SW480 (cell line): ENCODE data around the gene GLIS2.

Experiments
- DNase-seq: peaks from one replicate; pipeline ENCODE4 v3.0.0-alpha.2; 2016; ENCODE audit warnings: low spot score

Gene GLIS2

GRCh38 chr16:4371357-4372000 lies 55.6 kb downstream of the GLIS2 start, which contains the start of gene VASN:
Gene VASN, plus strand, starts transcription at chr16:4371848. Its CDS starts 9,030 bp downstream, at chr16:4380878.
- peak; percentile 59 for DNase-seq

- DNase-seq = no peak
These were observed 56.2 kb downstream of the GLIS2 start for GRCh38 chr16:4372001-4372577.

GRCh38 chr16:4372578-4373355 lies 56.9 kb downstream of the GLIS2 start:
- DNase-seq = no peak

DNA sequence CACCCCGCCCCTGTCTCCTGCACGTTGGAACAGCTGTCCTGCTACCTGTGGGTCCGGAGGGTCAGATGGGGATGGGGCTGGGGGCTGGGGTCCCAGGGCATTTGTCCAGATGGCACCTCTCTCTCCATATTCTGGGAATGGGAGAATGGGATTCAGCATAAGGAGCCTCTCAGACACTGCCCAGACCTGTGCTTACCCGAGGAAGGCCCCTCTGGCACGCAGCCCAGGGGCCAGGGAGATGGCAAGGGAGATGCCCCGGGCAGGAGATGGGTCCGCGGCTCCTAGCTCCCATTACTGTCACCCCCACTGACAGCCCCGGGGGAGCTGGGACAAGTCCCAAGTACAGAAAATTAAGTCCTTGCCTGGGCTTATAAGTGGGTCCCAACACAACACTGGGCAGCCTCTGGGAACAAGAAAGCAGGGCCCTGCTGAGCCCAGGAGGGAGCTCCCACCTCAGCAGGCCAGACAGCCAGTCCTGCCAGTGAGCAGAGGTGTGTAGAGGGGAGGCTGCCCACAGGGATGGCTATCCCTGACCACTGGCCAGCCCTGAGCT lies 57.6 kb downstream of the GLIS2 start:
- no peak for DNase-seq

DNA sequence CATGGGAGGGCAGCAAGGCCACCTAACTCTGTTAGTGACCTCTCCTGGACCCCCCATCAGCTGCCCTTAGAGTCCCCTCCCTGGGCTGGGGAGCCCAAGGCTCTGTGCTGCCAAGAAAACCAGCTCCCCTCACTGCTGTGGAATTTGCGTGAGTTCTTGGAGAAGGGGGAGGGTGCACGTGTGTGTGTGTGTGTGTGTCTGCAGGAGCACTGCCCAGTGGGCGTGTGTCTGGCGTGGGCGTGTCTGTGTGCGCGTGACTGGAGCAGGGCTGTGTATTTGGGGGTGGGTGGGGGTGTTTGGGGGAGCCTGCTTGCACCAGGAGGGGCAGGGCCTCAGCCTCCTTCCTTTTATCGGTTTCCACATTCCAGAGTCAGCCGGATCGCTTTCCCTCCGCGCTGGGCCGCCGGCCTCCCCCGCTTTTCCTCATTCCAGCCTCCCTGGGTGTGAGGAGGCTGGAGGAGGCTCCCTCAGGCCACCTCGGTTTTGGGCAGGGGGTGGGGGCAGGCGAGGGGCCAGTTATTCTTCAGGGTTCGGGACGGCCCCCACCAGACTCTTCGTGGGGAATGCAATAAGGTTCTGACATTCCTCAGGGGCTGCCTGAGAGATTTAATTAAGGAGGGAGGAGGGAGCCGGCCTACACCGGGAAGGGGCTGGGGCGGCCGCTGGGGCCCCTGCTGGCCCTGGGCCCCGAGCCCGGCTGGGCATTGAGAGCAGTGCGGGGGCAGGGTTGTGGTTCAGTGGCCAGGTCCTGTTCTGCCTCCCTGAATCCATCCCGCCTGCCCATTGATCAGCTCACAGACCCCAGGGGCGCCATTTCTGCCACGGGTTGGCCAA lies 58.3 kb downstream of the GLIS2 start:
- no peak for DNase-seq

DNA sequence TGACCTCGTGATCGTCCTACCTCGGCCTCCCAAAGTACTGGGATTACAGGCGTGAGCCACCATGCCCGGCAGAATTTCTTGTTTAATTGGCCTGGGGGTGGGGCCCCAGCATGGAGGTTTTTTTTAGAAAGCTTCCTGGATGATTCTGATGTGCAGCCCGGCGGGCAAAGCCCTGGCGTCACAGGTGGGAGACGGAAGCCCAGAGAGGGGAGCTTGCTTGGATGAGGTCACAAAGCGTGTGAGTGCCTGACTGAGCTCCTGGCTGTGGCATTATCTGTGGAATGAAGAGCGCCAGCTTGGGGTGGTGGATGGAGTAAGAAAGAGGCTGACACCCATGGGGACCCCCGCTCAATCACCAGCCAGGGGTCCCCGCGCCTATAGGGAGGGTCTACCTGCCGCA lies 59.9 kb downstream of the GLIS2 start:
- no peak for DNase-seq

GRCh38 chr16:4376126-4376892 lies 60.4 kb downstream of the GLIS2 start:
- DNase-seq = no peak

GRCh38 chr16:4376893-4377572 lies 61.2 kb downstream of the GLIS2 start:
- DNase-seq = no peak

GRCh38 chr16:4377573-4378154 lies 61.8 kb downstream of the GLIS2 start:
- DNase-seq = peak; percentile 64

DNA sequence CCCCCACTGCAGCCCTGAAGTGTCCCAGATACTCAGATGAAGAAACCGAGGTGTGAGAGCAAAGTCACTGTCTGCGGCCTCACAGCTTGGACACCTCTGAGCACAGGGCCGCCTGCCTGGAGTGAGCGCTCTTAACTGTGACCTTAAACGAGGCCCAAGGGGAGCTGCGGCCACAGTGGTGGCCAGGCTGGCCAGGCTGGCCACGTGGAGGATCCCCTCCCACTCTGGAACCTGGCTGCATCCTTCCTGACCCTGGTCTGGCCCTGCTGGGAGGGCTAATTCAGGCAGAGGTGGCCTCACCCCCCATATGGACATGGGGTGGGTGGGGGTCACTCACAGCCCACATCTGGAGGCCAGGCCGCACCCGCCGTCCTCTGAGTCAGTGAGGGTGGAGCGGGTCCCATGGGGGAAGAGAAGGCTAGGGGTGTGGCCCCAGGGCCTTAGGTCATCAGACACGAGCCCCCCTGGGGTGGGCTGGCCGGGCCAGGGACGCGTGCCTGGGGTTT lies 62.3 kb downstream of the GLIS2 start:
- DNase-seq = no peak

DNA sequence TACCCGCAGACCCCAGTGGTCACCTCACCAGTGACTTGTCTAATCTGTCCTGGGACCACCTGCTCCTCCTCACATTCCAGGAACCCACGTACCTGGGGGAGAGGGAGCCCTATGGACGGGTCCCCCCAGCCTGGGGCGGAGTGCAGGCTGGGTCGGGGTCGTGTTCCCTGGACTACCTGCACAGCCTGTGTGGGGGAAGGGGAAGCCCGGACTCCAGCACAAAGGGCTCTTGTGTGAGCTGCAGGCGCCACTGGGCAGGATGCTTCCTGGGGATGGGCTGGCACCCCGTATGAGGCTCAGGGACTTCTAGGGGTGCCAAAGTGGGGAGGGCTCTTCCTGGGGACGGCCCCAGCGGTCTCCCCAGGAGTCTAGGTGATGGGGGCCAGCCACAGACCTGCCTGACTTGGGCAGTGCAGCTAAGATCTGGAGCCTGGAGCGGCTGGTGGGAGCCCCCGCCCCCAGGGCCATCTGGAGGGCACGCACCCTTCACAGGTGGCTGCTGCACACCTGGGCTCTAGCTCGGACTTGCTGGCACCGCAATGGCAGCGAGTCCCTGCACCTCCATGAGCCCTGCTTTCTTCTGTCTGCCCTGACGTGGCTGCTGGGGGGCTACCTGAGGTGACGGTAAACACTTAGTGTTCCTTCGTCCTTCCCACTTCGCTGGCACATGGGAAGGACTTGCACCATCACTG lies 63.3 kb downstream of the GLIS2 start:
- no peak for DNase-seq

DNA sequence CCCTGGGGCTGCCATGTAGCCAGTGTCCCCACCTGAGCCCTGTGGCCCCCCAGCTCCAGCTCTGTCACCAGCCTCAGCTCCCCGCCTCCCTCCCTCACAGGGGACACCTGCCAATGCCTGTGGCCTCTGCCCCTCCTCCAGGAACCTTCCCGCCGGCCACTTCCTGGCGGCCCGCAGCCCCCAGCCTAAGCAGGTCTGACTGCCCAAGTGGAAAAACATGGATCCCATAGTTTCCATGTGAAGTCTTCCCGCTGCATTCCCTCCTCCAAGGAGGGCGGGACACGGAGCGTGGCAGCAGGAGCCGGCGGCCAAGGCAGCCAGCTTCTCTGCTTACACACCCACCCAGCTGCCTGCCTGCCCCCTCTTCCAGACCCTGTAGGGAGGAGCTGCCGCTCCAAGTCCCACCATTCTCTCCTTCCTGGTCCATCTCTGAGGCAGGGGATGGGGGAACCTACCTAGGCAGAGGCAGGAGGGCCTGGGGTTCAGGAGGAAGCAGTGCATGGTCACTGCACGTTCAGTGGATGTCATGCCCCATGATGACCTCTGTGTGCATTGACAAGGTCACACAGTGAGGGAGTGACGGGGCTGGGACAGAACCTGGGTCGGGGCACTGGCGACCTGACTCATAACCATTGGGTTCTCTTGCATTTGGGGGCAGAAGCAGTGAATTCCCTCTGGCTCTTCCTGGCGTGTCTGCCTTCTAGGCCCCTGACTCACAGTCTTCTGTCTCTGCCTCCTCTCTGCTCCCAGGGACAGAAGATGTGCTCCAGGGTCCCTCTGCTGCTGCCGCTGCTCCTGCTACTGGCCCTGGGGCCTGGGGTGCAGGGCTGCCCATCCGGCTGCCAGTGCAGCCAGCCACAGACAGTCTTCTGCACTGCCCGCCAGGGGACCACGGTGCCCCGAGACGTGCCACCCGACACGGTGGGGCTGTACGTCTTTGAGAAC lies 64.5 kb downstream of the GLIS2 start:
- no peak for DNase-seq

- no peak for DNase-seq
These were observed 65.4 kb downstream of the GLIS2 start for GRCh38 chr16:4381072-4381934.

DNA sequence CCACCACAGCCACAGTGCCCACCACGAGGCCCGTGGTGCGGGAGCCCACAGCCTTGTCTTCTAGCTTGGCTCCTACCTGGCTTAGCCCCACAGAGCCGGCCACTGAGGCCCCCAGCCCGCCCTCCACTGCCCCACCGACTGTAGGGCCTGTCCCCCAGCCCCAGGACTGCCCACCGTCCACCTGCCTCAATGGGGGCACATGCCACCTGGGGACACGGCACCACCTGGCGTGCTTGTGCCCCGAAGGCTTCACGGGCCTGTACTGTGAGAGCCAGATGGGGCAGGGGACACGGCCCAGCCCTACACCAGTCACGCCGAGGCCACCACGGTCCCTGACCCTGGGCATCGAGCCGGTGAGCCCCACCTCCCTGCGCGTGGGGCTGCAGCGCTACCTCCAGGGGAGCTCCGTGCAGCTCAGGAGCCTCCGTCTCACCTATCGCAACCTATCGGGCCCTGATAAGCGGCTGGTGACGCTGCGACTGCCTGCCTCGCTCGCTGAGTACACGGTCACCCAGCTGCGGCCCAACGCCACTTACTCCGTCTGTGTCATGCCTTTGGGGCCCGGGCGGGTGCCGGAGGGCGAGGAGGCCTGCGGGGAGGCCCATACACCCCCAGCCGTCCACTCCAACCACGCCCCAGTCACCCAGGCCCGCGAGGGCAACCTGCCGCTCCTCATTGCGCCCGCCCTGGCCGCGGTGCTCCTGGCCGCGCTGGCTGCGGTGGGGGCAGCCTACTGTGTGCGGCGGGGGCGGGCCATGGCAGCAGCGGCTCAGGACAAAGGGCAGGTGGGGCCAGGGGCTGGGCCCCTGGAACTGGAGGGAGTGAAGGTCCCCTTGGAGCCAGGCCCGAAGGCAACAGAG lies 66.3 kb downstream of the GLIS2 start:
- no peak for DNase-seq

DNA sequence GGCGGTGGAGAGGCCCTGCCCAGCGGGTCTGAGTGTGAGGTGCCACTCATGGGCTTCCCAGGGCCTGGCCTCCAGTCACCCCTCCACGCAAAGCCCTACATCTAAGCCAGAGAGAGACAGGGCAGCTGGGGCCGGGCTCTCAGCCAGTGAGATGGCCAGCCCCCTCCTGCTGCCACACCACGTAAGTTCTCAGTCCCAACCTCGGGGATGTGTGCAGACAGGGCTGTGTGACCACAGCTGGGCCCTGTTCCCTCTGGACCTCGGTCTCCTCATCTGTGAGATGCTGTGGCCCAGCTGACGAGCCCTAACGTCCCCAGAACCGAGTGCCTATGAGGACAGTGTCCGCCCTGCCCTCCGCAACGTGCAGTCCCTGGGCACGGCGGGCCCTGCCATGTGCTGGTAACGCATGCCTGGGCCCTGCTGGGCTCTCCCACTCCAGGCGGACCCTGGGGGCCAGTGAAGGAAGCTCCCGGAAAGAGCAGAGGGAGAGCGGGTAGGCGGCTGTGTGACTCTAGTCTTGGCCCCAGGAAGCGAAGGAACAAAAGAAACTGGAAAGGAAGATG lies 67.0 kb downstream of the GLIS2 start:
- no peak for DNase-seq
